ENCODE measurements around the gene MGAT5B.

Gene MGAT5B

DNA sequence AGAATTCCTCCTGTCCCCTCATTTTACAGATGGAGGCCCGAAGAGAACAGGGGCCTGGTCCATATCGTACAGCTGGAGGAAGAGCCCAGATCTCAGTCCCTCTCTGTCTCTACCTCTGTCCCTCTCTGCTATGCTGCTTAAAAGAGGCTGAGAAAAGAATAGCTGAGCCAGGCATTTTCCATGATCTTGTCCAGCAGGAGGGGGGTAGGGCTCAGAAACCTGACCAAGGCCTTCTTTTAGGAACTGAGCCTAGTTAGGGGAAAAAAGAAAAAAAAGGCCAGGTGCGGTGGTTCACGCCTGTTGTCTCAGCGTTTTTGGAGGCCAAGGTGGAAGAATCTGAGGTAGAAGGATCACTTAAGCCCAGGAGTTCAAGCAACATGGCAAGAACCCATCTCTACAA lies 84.2 kb downstream of the MGAT5B start:
- TF ChIP-seq, protein P1, sequence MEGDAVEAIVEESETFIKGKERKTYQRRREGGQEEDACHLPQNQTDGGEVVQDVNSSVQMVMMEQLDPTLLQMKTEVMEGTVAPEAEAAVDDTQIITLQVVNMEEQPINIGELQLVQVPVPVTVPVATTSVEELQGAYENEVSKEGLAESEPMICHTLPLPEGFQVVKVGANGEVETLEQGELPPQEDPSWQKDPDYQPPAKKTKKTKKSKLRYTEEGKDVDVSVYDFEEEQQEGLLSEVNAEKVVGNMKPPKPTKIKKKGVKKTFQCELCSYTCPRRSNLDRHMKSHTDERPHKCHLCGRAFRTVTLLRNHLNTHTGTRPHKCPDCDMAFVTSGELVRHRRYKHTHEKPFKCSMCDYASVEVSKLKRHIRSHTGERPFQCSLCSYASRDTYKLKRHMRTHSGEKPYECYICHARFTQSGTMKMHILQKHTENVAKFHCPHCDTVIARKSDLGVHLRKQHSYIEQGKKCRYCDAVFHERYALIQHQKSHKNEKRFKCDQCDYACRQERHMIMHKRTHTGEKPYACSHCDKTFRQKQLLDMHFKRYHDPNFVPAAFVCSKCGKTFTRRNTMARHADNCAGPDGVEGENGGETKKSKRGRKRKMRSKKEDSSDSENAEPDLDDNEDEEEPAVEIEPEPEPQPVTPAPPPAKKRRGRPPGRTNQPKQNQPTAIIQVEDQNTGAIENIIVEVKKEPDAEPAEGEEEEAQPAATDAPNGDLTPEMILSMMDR (IDR thresholded peaks at IDR 0.05; ENCODE audit: borderline replicate concordance, insufficient read depth, low read depth, low read length): no peak
- H3K4me3 ChIP-seq (ENCODE audit: low read depth, low read length): no peak overlapping the region

DNA sequence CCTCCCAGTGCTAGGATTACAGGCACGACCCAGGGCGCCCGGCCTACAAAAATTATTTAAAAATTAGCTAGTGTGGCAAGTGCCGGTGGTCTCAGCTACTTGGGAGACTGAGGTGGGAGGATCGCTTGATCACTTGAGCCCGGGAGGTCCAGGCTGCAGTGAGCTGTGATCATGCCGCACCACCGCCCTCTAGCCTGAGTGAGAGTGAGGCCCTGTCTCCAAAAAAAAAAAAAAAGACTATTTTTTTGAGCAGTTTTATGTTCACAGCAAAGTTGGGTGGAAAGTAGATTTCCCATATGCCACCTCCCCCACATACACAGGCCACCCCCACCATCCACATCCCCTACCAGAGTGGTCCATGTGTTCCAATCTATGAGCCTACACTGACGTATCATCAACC lies 84.9 kb downstream of the MGAT5B start:
- TF ChIP-seq, protein P1 (IDR thresholded peaks at IDR 0.05; ENCODE audit: borderline replicate concordance, insufficient read depth, low read depth, low read length): no peak
- H3K4me3 ChIP-seq (ENCODE audit: low read depth, low read length): no peak overlapping the region

GRCh38 chr17:76953946-76954345 lies 85.7 kb downstream of the MGAT5B start:
- no peak overlapping the region for H3K4me3 ChIP-seq (ENCODE audit: low read depth, low read length)
- TF ChIP-seq, protein P1 (IDR thresholded peaks at IDR 0.05; ENCODE audit: borderline replicate concordance, insufficient read depth, low read depth, low read length): no peak

GRCh38 chr17:76955191-76955590 lies 87.0 kb downstream of the MGAT5B start:
- H3K4me3 ChIP-seq (ENCODE audit: low read depth, low read length): no peak overlapping the region
- TF ChIP-seq, protein P1 (IDR thresholded peaks at IDR 0.05; ENCODE audit: borderline replicate concordance, insufficient read depth, low read depth, low read length): no peak

GRCh38 chr17:76956846-76957540 lies 88.8 kb downstream of the MGAT5B start:
- no peak overlapping the region for H3K4me3 ChIP-seq (ENCODE audit: low read depth, low read length)
- TF ChIP-seq, protein P1 (IDR thresholded peaks at IDR 0.05; ENCODE audit: borderline replicate concordance, insufficient read depth, low read depth, low read length): no peak

DNA sequence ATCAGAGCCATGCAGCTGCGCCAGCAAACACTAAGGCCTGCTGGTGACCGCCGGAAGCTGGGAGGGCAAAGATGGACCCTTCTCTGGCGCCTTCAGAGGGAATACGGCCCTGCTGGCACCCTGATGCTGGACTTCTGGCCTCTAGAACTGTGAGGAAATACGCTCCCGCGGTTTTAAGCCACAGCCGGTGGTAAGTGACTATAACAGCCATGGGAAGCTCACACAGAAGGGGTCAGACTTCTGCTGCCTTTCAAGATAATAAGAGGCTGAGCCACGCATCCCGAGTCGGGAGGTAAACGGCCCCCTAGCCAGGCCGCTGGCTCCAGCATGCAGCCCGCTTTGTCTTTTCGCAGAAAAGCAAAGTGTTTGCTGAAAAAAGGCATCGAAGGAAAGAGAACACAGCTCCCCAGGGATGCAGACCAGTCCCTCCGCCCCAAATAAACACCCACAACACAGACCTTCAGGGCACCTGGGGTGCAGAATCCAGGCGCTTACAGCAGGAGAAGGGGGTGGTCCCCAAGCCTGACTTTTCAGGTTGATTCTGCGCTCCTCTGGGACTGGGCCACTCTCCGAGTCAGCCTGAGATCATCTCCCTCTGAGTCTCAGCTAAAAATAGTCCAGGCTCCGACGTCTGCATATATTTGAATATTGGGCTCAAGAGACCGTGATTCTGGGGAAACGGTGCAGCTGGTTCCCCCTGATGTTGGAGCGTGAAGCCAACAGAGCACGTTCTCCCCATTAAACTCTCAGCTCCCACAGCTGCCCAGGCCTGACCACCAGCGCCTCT lies 89.7 kb downstream of the MGAT5B start:
- H3K4me3 ChIP-seq (ENCODE audit: low read depth, low read length): no peak overlapping the region

More for the DNA sequence above, 89.7 kb downstream of the MGAT5B start:
- TF ChIP-seq, protein P1 (IDR thresholded peaks at IDR 0.05; ENCODE audit: borderline replicate concordance, insufficient read depth, low read depth, low read length): no peak
